GM23338 (cell line): ENCODE results near the gene KATNAL2. TPM values are rescaled to one million over a fixed set of nuclear protein-coding genes. Genes with fewer than 3 reads are reported as not detected.

Source experiments
- ATAC-seq: fragments of 200-7000 bp; cut with Tn5 transposase; 3 replicates; pipeline ENCODE4 v1.9.1; 2020
- DNase-seq: peaks from one replicate; pipeline ENCODE4 v3.0.0-alpha.2; 2015; ENCODE audit warnings: low spot score
- H2AFZ ChIP-seq: fragments of 200-600 bp; sonication (generic); 2 replicates; pipeline ENCODE4 v1.8.0; 2016; ENCODE audit warnings: antibody characterized with exemption, mild to moderate bottlenecking, moderate library complexity
- H3F3A ChIP-seq: fragments of 200-600 bp; sonication (generic); replicated peaks from 2 replicates; pipeline ENCODE4 v1.8.0; 2017; ENCODE audit warnings: antibody characterized with exemption, mixed run types, low read depth
- H3K27ac ChIP-seq: fragments of 200-600 bp; sonication (generic); 2 replicates; pipeline ENCODE4 v1.6.1; 2016; ENCODE audit warnings: low read depth
- H3K27me3 ChIP-seq: fragments of 200-600 bp; sonication (generic); 2 replicates; pipeline ENCODE4 v1.8.0; 2016; ENCODE audit warnings: mild to moderate bottlenecking, mixed run types, moderate library complexity; ENCODE audit not compliant: insufficient read depth
- H3K36me3 ChIP-seq: fragments of 200-600 bp; sonication (generic); 2 replicates; pipeline ENCODE4 v1.8.0; 2016; ENCODE audit warnings: mild to moderate bottlenecking; ENCODE audit not compliant: insufficient read depth
- H3K4me1 ChIP-seq: fragments of 200-600 bp; sonication (generic); 2 replicates; pipeline ENCODE4 v1.8.0; 2016; ENCODE audit warnings: mild to moderate bottlenecking, moderate library complexity; ENCODE audit not compliant: insufficient read depth
- H3K4me2 ChIP-seq: fragments of 200-600 bp; sonication (generic); 2 replicates; pipeline ENCODE4 v1.7.1; 2017; ENCODE audit warnings: mixed run types
- H3K4me3 ChIP-seq: fragments of 200-600 bp; sonication (generic); 2 replicates; pipeline ENCODE4 v1.6.1; 2016; ENCODE audit warnings: mixed run types
- H3K79me2 ChIP-seq: fragments of 200-600 bp; sonication (generic); replicated peaks from 2 replicates; pipeline ENCODE4 v1.8.0; 2017; ENCODE audit warnings: mild to moderate bottlenecking; ENCODE audit not compliant: insufficient read depth
- H3K9me2 ChIP-seq: fragments of 200-600 bp; sonication (generic); 2 replicates; pipeline ENCODE4 v1.8.0; 2017; ENCODE audit not compliant: insufficient read depth
- H4K20me1 ChIP-seq: fragments of 200-600 bp; sonication (generic); replicated peaks from 2 replicates; pipeline ENCODE4 v1.8.0; 2017; ENCODE audit warnings: mild to moderate bottlenecking; ENCODE audit not compliant: insufficient read depth
- H3K27ac Mint-ChIP-seq: 2 replicates; pipeline ENCODE4 v1.8.0; 2020; ENCODE audit warnings: inconsistent platforms, mild to moderate bottlenecking, moderate library complexity, mixed read lengths
- H3K27me3 Mint-ChIP-seq: 3 replicates; pipeline ENCODE4 v1.8.0; 2022; ENCODE audit warnings: low read depth, mild to moderate bottlenecking, moderate library complexity, mixed read lengths, inconsistent platforms; ENCODE audit not compliant: insufficient read depth, poor library complexity
- H3K36me3 Mint-ChIP-seq: 3 replicates; pipeline ENCODE4 v1.8.0; 2021; ENCODE audit warnings: low read depth, mild to moderate bottlenecking, inconsistent platforms, moderate library complexity, mixed read lengths
- H3K4me1 Mint-ChIP-seq: 3 replicates; pipeline ENCODE4 v1.8.0; 2020; ENCODE audit warnings: mild to moderate bottlenecking, inconsistent platforms, mixed read lengths
- H3K4me3 Mint-ChIP-seq: 3 replicates; pipeline ENCODE4 v1.8.0; 2021; ENCODE audit warnings: moderate library complexity, mild to moderate bottlenecking, inconsistent platforms, mixed read lengths
- H3K9me3 Mint-ChIP-seq: 3 replicates; pipeline ENCODE4 v1.8.0; 2020; ENCODE audit warnings: moderate library complexity, mild to moderate bottlenecking, inconsistent platforms, mixed read lengths
- CREB1 ChIP-seq: fragments of 250-450 bp; sonication (Bioruptor Pico); IDR thresholded peaks from 2 replicates; pipeline ENCODE4 v1.5.0; 2020; ENCODE audit warnings: low read depth, mild to moderate bottlenecking, moderate library complexity
- CTCF ChIP-seq, 2 experiments: fragments of 200-600 bp in 1 of 2; sonication (generic) in 1 of 2; conservative IDR thresholded peaks; 2 replicates each; pipeline versions ENCODE4 v1.5.1 to v1.6.1; 2016 to 2017; ENCODE audit warnings: antibody characterized with exemption in 2 of 2, low read depth in 2 of 2, mild to moderate bottlenecking in 2 of 2, moderate library complexity in 1 of 2
- EZH2 ChIP-seq: fragments of 200-600 bp; sonication (generic); IDR thresholded peaks from one replicate; pipeline ENCODE4 v1.8.0; 2017; ENCODE audit warnings: antibody characterized with exemption, mild to moderate bottlenecking, low read depth; ENCODE audit not compliant: unreplicated experiment
- EZH2phosphoT487 ChIP-seq: fragments of 200-600 bp; sonication (generic); IDR thresholded peaks from one replicate; pipeline ENCODE4 v1.8.1; 2018; ENCODE audit warnings: antibody characterized with exemption; ENCODE audit not compliant: unreplicated experiment
- JUNB ChIP-seq: IDR thresholded peaks from one replicate; pipeline ENCODE4 v1.6.1; 2016; ENCODE audit warnings: antibody characterized with exemption; ENCODE audit not compliant: unreplicated experiment
- NANOG ChIP-seq: IDR thresholded peaks from 2 replicates; pipeline ENCODE4 v1.6.1; 2016; ENCODE audit warnings: antibody characterized with exemption, borderline replicate concordance
- POLR2AphosphoS5 ChIP-seq: IDR thresholded peaks from 2 replicates; pipeline ENCODE4 v1.6.1; 2016; ENCODE audit warnings: antibody characterized with exemption, low read depth
- ZNF114 ChIP-seq: fragments of 250-450 bp; sonication (Bioruptor Pico); IDR thresholded peaks from 2 replicates; pipeline ENCODE4 v1.5.0; 2020; ENCODE audit warnings: mild to moderate bottlenecking, moderate library complexity
- ZNF331 ChIP-seq: fragments of 250-450 bp; sonication (Bioruptor Pico); IDR thresholded peaks from 2 replicates; pipeline ENCODE4 v1.5.0; 2020; ENCODE audit warnings: low read depth, mild to moderate bottlenecking, moderate library complexity
- ZNF462 ChIP-seq: fragments of 250-450 bp; sonication (Bioruptor Pico); IDR thresholded peaks from 2 replicates; pipeline ENCODE4 v1.5.0; 2020; ENCODE audit warnings: mild to moderate bottlenecking, moderate library complexity
- polyA plus RNA-seq: library from polyadenylated mRNA; unstranded; fragments of >200 nt; fragmentation: Nextera tagmentation; extraction: Ambion mirVana; gene quantifications from 2 replicates; pipeline ENCODE4 v1.2.1, GENCODE V29; 2016
- total RNA-seq: library from RNA; depleted of rRNA; stranded (reverse); fragments of >200 nt; shearing (Covaris generic); gene quantifications from 2 replicates; pipeline ENCODE4 v1.2.3, GENCODE V29; 2014
- TF ChIP-seq, protein P1 (sequence below): IDR thresholded peaks from one replicate; pipeline ENCODE4 v1.6.1; 2018; ENCODE audit warnings: antibody characterized with exemption; ENCODE audit not compliant: unreplicated experiment

The KATNAL2 gene
- total and polyA plus RNA-seq, 2 experiments from 2014 or later = 11.8 TPM

- no peak for TF ChIP-seq CTCF (conservative IDR thresholded peaks at IDR 0.05; ENCODE audit: low read depth in 2 of 2)
These were observed 164.2 kb downstream of the KATNAL2 start (continued) for GRCh38 chr18:47081578-47081977.

DNA sequence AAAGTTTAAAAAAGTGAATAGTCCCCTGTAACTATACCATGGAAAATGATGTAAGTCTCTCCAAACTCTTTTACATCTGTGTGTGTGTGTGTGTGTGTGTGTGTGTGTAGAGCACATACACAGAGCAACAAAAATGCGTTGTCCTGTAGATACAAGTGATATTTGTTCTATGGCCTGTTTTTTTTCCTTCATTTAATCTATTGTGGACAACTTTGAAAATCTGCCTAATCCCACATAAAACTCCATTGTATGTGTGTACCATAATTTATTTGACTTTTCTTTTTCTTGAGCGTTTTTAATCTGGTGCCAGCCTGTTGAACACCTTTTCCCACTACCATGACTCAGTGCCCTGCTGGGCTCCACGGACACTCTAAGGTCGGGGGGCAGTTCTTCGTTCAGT is 170.3 kb downstream of the KATNAL2 start:
- H3K9me2 ChIP-seq = 0 out of 2 replicates have a peak, but pooled peaks cover 5% of the 10 kb centered on the region
- 0 out of 2 replicates have a peak, but pooled peaks cover 5% of the 10 kb centered on the region for H3K4me1 ChIP-seq
- no peaks in the 10 kb centered on the region for H3K36me3 Mint-ChIP-seq
- H2AFZ ChIP-seq = no peak overlapping the region
- H3K9me3 Mint-ChIP-seq = no peaks in the 10 kb centered on the region
- no peak overlapping the region for H3K4me2 ChIP-seq
- no peaks in the 10 kb centered on the region for H3K79me2 ChIP-seq
- no peak overlapping the region for H3K4me3 Mint-ChIP-seq
- ATAC-seq (no peak), DNase-seq (no peak)
- no peak overlapping the region for H3K4me3 ChIP-seq
- H3F3A ChIP-seq = no peaks in the 10 kb centered on the region
- no peaks in the 10 kb centered on the region for H3K27me3 Mint-ChIP-seq
- H3K27ac ChIP-seq = no peak overlapping the region
- no peaks in the 10 kb centered on the region for H4K20me1 ChIP-seq
- no peaks in the 10 kb centered on the region for H3K27me3 ChIP-seq
- no peak overlapping the region for H3K27ac Mint-ChIP-seq
- H3K36me3 ChIP-seq = no peaks in the 10 kb centered on the region
- peaks cover 13% of the 10 kb centered on the region for H3K4me1 Mint-ChIP-seq
- TF ChIP-seq ZNF331 (CRISPR knock-in tag) = no peak
- TF ChIP-seq JUNB = no peak
- TF ChIP-seq, protein P1, sequence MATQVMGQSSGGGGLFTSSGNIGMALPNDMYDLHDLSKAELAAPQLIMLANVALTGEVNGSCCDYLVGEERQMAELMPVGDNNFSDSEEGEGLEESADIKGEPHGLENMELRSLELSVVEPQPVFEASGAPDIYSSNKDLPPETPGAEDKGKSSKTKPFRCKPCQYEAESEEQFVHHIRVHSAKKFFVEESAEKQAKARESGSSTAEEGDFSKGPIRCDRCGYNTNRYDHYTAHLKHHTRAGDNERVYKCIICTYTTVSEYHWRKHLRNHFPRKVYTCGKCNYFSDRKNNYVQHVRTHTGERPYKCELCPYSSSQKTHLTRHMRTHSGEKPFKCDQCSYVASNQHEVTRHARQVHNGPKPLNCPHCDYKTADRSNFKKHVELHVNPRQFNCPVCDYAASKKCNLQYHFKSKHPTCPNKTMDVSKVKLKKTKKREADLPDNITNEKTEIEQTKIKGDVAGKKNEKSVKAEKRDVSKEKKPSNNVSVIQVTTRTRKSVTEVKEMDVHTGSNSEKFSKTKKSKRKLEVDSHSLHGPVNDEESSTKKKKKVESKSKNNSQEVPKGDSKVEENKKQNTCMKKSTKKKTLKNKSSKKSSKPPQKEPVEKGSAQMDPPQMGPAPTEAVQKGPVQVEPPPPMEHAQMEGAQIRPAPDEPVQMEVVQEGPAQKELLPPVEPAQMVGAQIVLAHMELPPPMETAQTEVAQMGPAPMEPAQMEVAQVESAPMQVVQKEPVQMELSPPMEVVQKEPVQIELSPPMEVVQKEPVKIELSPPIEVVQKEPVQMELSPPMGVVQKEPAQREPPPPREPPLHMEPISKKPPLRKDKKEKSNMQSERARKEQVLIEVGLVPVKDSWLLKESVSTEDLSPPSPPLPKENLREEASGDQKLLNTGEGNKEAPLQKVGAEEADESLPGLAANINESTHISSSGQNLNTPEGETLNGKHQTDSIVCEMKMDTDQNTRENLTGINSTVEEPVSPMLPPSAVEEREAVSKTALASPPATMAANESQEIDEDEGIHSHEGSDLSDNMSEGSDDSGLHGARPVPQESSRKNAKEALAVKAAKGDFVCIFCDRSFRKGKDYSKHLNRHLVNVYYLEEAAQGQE = no peak
- no peak for TF ChIP-seq ZNF462 (CRISPR knock-in tag)
- TF ChIP-seq NANOG = no peak
- no peak for TF ChIP-seq CREB1 (CRISPR knock-in tag)
- TF ChIP-seq ZNF114 (CRISPR knock-in tag) = no peak
- no peak for TF ChIP-seq CTCF (conservative IDR thresholded peaks at IDR 0.05; ENCODE audit: low read depth in 2 of 2)
- no peak for TF ChIP-seq EZH2
- no peak for TF ChIP-seq POLR2AphosphoS5
- TF ChIP-seq EZH2phosphoT487 = no peak
